Stimulated activated CD4-positive, alpha-beta T cell treated with anti-CD3 and anti-CD28 coated beads, TNF-alpha, amount 100 ng/mL, for 1 hour (primary cell): Measurements from ENCODE around the gene SMS.

ENCODE experiments used
- DNase-seq, 3 donors: peaks; one replicate each; pipeline ENCODE4 v3.0.0-alpha.2; 2020; ENCODE audit warnings: low read depth in 3 of 3, low spot score in 1 of 3

SMS gene

GRCh38 chrX:21940356-21940829 is at the start of gene SMS:
Gene SMS (plus strand): TSS chrX:21940709. CDS start chrX:21940825, 116 bp downstream.
- DNase-seq, result peak in 1 of 3 donors; percentile 41

DNA sequence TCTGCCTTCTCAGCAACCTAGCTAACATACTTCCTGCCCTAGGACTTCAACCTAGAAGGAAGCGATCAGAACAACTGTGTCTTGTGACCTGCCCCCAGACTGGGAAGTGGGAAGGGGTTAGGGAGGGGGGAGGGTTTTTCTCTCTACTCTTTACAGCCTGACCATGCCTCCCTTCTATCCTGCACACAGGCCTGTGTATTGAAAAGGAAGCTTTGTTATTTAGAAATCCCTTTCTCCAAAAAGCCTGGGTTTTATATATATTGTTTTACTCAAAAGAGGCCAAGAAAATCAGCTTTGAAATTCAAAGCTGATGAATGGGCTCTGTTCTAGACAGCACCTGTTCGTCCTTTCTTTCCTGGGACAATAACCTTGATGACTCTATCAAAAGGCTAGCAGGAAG is 35.2 kb upstream of the SMS start:
- DNase-seq, result no peak

DNA sequence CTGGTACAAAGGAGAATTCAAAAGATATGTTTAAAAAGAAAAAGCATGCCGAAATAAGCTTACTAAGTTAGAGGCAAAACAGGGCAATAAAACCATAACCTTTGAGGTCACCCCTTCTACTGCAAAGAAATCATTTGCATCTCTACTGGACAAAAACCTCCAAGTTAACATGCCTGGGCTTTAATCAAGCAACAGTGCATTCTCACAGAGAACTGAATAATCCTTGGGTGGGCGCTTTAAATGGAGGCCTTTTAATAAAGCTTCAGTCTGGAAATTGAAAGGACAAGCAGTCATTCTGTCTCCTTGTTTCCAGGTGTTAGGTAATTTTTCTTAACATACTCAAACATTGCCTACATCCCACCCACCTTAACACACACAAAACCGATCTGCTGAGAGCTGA is 34.6 kb upstream of the SMS start:
- DNase-seq, result no peak

GRCh38 chrX:21907260-21907659 is 33.2 kb upstream of the SMS start:
- DNase-seq, result no peak

- no peak for DNase-seq
Measured at GRCh38 chrX:21911481-21911880, 29.0 kb upstream of the SMS start.

DNA sequence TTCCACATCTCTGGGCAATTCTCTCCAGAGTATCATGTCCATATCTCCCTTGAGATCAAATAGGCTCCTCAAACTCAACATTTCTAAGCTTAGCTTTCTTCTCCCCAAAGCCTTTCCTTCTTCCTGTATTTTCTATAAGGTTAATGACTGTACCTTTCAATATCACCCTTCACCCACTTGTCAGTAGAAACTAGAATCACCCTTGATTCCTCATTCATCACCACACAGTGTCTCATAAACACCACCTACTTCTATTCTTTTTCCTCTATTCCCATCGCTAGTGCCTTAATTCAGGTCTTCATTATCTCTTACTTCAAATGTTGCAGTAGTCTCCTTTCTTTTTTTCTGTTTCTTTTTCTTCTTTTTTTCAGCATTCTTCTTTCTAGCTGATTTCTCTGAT is 28.3 kb upstream of the SMS start:
- no peak for DNase-seq

- no peak for DNase-seq
Measured at GRCh38 chrX:21912989-21913388, 27.5 kb upstream of the SMS start.

- DNase-seq, result no peak
Measured at GRCh38 chrX:21926116-21926515, 14.4 kb upstream of the SMS start.

DNA sequence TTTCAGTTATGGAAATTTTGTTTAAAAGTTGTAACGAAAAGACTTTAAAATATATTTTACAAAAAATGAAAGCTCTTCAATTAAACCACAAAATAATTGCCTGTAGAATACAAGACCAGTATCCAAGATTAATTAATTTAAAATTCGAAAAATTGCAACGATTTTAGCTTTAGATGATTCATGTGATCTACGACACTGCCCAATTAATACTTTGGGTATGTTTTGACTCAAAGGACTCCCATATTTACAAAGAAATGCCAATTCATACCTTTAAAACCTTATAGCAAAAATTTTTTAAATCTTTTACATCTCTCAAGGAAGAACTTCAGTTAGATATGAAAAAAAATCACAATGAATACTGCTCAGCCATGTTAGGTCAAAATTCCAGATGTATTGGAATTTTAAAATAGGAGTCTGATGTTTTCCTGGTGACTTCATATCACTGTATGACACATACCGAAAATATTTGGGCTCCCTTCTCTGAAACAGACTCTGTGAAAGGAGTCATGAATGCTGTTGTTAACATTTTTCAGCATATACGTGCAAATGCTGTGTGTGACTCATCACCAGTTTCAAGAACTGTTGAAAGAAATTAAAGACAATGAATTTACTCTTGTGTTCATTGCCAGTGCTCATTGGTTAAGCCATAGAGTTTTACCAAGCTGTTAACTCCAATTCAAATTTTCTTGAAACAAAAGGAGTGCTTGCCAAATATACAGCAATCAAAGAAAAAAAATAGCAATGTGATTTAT is 13.8 kb upstream of the SMS start:
- DNase-seq, result no peak

DNA sequence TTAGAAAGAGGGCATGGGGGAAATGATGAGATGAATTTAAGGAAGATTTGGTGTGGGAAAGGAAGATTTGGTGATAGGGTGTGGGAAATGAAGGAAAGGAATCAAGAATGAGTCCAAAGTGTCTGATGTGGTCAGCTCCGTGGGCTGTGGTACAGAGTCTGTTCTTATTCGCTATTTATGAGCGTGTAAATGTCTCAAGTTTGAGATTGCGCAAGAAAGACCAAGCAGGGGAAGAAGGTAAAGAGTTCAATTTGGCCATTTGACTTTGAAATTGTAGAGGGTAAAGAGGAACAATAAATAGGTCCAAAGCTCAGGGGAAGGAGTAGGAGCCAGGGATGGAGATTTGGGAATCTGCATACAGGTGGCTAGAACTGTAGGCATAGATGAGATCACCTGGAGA is 11.3 kb upstream of the SMS start:
- DNase-seq, result no peak

DNA sequence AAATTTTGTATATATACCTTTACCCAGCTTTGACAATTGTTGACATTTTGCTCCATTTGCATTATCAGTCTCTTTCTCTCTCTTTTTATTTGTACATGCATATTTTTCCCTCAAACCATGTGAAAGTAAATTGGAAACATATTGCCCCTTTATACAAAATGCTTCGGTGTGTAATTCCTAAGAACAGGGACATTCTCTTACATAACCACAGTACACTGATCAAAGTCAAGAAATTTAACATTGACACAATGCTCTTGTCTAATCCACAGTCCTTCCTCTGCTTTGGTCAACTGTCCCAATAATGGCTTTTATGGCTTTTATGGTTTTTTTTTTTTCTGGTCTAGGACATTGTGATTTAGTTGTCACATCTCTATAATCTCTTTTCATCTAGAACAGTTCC is 9.5 kb upstream of the SMS start:
- DNase-seq, result no peak

- no peak for DNase-seq
Measured at GRCh38 chrX:21932292-21933002, 8.1 kb upstream of the SMS start.

- DNase-seq, result no peak
Measured at GRCh38 chrX:21933077-21933476, 7.4 kb upstream of the SMS start.

GRCh38 chrX:21934414-21934813 is 6.1 kb upstream of the SMS start:
- no peak for DNase-seq

DNA sequence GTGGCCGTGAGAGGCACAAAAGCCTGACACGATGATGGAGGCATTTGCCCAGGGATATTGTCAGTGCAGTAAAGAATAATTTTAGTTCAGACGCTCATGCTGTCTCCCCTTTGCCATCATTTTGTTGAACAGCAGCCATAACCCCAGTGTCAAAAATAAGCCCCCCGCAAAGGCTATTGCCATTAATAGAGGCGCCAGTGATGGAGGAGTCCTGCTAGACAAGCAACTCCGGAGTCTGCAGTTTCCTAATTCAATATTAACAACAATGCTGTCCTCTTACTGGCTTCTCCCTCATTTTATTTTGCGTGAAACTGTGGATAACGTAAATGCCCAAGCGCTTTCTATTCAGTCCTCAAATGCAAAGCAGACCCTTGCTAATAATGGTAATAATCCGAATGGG is 603 bp upstream of the SMS start:
- DNase-seq, result no peak

- no peak for DNase-seq
Measured at GRCh38 chrX:21943460-21944135, 3.1 kb downstream of the SMS start.

- no peak for DNase-seq
Measured at GRCh38 chrX:21944136-21944615, 3.7 kb downstream of the SMS start.

DNA sequence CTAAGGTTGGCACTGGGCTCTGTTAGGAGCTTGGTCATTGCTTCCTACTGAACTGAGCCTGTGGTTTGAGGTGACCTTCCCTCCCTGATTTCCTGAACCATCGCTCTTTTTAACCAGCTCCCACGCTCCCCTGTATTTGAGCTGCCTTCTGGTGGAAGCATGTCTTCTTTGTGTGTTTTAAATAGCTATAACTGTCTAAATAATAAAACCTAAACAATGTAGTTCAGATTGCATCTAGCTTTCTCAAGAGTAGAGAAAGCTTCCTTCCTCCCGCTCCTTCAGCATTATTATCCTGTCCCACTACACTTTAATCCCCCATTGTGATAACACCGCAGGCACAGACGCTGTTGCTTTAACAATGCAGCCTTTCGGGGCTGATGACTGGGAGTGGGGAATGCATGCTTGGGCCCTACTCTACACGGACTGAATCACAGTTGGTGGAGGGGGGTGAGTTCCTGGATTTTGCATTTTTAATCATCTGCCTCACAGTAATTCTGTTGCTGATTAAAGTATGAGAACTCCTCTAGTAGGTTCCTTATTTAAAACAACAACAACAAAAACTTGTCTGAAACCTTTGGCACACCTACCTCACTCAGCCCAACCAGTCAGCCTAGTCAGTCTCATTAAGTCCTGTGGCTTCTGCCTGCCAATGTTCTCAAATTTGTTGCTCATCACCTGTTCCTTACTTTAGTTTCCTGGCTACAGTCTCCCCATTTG is 6.6 kb downstream of the SMS start:
- no peak for DNase-seq

GRCh38 chrX:21947671-21948070 is 7.2 kb downstream of the SMS start:
- DNase-seq, result no peak

GRCh38 chrX:21948897-21949578 is 8.5 kb downstream of the SMS start:
- no peak for DNase-seq

DNA sequence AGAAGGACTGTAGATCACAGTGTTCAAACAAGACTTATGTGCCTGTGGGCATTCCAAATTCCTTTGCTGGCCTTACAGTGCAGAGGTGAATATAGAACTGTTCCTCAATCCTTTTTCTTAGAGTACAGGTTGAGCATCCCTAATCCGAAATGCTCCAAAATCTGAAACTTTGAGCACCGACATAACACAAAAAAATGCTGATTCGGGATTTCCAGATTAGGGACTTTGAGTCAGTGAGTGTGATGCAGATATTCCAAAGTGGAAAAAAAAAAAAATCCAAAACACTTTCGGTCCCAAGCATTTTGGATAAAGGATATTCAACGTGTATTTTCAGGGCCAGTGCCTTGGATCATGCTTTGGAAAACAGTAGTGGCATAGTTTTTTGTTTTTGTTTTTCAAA is 9.2 kb downstream of the SMS start:
- DNase-seq, result no peak
